Measurements from ENCODE around the gene SYNGR3.

SYNGR3 gene

DNA sequence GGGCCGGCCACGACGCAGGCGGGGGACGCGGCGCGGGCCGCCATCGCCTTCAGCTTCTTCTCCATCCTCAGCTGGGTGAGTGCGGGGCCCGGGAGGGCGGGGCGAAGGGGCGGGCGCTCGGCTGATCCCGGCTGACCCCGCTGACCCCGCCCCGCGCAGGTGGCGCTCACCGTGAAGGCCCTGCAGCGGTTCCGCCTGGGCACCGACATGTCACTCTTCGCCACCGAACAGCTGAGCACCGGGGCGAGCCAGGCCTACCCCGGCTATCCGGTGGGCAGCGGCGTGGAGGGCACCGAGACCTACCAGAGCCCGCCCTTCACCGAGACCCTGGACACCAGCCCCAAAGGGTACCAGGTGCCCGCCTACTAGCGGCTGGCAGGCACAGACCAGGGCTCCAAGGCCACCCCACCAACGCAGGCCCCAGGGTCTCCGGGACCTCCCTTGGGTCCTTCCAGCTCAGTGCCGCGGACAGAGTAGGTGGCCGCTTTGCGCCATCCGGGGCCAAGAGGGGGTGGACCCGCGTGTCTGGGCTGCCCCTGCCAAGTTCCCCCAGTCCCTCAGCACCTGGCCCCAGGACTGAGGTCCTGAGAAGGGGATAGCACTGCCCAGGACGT, 3.0 kb downstream of the SYNGR3 start:
- DNase-seq (ENCODE audit: low spot score), result no peak

DNA sequence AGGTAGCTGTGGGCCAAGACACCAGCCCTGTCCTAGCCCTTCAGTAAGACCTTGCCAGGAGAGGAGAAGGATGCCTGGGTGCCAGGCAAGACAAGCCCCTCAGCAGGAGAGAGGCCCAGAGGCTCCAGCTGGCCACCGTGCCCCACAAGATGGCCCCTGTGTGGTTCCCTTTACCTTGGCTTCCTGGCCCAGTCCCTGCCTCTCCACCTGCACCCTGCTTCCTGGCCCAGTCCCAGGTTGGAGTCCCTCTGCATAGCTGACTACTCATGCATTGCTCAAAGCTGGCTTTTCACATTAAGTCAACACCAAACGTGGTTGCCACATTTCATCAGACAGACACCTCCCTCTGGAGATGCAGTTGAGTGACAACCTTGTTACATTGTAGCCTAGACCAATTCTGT, 4.0 kb downstream of the SYNGR3 start:
- peak; percentile 28 for DNase-seq (ENCODE audit: low spot score)

- DNase-seq (ENCODE audit: low spot score), result peak; percentile 48
These were observed 8.0 kb downstream of the SYNGR3 start for GRCh38 chr16:1997494-1998359.

DNA sequence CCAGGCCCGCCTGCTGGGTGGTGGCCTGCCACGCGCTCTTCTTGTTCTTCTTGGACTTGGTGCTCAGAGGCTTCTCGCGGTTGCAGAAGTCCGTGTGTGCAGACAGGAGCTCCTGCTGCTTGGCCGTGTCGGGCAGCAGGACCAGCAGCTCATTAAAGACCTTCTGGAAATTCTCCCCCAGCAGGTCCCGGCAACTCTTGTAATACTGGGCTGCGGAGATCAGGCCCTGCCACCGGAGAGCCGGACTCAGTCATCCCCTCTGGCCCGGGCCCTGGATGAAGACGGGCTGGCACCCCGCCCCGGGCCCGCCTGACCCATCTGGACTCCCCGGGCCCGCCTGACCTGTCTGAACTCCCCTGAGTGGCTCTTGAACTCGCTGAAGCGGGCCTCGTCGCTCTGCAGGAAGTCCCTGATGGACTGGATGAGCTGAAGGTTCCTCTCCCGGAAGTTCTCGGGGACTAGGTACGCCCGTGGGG, 8.6 kb downstream of the SYNGR3 start:
- no peak for DNase-seq (ENCODE audit: low spot score)

- no peak for DNase-seq (ENCODE audit: low spot score)
These were observed 9.4 kb downstream of the SYNGR3 start for GRCh38 chr16:1998852-1999801.

DNA sequence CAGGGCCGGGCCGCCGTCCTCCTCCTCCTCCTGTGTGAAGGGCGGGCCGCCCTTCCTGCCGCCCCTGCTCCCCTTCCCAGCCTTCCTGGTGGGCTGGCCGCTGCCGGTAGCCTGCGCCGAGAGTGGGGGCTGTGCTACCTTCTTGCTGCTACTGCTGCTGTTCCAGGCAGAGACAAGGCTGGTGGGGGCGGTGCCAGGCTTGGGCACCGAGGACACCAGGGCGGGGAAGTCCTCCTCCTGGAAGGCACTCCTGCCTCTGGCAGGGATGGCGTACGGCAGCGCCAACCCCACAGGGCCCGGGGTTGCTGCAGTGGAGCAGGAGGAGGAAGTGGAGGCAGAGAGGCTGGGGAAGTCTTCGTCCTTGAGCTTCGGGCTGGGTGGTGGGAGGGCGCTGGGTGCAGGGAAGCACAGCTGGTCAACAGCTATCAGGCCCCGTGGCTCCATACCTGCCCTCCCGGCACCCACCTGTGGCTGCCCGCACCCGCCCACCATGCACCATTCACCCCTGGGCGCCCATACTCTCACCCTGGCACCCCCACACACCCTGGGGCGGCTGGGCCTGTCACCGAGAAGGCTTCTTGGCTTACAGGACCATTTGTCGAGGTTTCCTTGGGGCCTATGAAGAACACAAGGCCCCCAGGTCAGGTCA, 10.2 kb downstream of the SYNGR3 start:
- no peak for DNase-seq (ENCODE audit: low spot score)

DNA sequence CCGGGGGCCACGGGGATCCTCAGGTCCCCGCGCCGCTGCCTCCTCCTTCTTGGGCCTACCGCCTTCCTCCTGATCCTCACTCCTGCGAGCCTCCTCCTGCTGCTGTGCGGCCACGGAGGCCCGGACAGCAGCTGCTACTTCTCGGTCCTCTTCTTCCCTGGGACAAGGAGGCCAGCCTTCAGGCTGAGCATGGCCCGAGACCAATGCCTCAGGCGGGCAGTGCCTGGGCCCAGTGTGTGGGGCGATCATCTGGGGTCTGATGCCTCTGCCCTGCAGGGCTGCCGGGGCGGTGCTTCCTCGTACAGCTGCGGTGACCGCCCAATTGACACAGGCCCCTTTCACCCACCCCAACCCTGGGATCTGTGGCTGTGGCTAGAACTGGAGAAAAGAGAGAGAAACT, 11.3 kb downstream of the SYNGR3 start:
- DNase-seq (ENCODE audit: low spot score), result no peak

GRCh38 chr16:2001456-2002355, 11.9 kb downstream of the SYNGR3 start:
- DNase-seq (ENCODE audit: low spot score), result no peak

GRCh38 chr16:2002406-2003230, 12.8 kb downstream of the SYNGR3 start:
- no peak for DNase-seq (ENCODE audit: low spot score)

DNA sequence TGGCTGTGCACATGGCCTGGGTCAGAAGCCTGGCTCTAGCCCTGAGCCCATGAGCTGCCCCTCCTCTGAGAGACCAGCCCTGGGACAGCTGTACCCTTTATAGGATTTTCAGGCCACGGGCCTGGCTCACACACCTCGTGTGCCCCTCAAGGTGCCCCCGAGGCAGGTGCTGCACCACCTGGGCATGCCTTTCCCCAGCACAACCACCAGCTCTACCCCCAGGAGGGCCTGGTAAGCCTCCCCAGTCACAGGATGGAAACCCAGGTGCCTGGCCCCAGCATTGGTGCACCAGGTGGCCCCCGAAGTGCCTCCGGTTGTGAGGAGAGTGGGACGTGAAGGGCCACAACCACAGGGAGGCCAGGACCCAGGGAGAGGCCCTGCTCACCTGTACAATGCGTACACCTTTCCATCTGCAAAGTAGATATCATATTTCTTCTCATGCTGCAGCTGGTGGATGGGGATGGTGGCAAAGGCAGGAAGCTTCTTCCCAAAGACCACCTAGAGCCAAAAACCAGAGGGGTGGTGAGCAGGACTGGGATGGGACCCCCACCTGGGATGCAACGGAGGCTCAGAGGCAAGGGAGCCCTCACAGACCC, 13.6 kb downstream of the SYNGR3 start:
- no peak for DNase-seq (ENCODE audit: low spot score)

DNA sequence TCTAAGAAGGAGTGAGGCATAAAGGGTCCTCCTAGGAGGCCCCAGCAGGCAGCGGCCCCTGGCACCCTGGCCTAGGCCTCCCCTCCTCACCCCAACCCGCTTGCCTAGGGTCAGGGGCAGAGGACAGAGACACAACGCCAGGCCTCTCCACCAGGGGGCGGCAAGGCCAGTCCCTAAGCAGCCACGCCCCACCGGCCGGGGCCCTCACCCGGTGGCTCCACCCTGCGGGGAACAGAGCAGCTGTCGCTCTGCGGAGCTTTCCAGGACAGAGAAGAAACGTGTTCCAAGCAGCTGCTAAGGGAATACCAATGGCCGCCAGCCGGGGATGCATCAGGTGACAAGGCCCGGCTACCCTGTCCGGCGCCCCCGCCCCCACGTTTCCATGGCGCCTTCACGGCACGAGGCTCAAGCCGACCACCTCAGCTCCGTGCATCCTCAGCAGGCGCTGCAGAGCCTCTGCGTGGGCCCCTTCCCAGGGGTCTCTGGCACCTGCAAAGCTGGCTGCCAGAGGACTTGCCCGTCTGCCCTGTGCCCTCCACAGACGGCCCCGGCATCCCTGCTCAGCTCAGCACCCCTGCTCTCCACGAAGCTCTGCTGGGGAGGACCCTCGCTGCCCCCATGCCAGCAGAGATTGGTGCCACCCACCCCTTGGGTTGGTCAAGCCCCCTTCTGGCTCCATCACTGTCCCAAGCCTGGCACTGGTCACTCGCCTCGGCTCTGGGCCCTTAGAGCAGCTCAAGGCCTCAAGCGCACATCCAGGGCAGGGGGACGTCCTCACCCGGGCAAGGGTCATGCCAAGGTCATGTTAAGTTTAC, 14.3 kb downstream of the SYNGR3 start:
- DNase-seq (ENCODE audit: low spot score), result peak; percentile 92

- DNase-seq (ENCODE audit: low spot score), result no peak
These were observed 15.2 kb downstream of the SYNGR3 start for GRCh38 chr16:2004795-2005517.

- no peak for DNase-seq (ENCODE audit: low spot score)
These were observed 15.9 kb downstream of the SYNGR3 start for GRCh38 chr16:2005646-2006045.

- no peak for DNase-seq (ENCODE audit: low spot score)
These were observed 16.5 kb downstream of the SYNGR3 start for GRCh38 chr16:2006317-2006716.

DNA sequence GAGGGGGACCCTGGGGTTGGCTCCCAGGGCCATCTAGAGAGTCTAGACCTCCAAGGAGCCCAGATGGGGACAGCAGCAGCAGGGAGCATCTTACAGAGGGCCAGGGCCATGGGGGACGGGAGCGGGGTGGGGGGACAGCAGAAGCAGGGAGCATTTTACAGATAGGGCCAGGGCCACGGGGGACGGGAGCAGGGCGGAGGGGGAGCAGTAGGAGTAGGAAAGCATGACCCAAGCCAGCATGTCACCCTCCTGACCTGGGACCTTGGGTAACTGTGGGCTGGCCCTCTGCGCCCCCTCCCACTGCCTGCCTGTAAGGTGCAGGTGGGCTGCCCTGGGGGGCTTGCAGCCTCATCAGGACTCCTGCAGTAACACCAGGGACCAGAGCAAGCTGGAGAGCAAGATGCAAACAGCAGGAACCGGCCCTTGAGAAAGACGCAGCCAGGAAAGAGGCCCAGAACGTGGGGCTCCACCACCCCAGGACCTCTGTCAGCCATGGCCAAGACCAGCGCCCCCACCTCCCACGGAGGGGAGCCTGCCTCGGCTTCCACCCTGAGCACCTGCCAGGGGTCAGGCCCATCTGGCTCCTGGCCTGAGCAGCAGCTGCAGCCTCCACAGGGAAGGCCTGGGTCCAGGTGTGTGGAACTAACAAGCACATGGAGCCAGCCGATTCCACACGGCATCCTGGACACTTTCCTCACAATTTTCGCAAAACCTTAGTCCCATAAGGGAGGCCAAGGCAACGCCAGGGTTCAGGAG, 17.5 kb downstream of the SYNGR3 start:
- DNase-seq (ENCODE audit: low spot score), result no peak

DNA sequence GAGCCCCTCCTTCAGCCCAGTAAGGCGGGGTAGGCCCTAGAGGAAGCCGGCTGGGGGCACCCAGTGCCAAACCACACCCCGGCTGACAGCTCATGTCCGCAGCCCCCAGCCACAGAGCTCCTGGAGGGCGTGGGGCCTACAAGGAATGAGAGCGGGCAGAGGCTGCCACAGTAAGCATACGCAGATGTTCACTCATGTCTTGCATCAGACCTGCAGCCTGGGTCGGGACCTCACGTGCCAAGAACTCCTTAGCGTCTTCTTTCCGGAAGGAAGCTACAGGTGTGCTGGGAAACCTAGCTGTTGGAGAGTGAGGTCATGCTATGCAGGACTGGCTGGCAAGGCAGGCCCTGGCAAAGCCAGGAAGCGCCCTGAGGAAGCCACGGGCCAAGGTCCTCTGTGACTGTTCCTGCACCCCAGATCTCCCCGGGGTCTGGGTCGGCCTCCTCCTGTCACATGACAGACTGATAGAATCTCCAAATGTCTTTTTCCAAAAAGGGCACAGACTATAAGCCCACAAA, 18.3 kb downstream of the SYNGR3 start:
- DNase-seq (ENCODE audit: low spot score), result peak; percentile 80

- DNase-seq (ENCODE audit: low spot score), result peak; percentile 45
These were observed 18.9 kb downstream of the SYNGR3 start for GRCh38 chr16:2008631-2009163.
